Neuronal stem cell (in vitro differentiated cells): ENCODE data around the gene PSG5. TPM values are rescaled to one million over a fixed set of nuclear protein-coding genes. Genes with fewer than 3 reads are reported as not detected.
A peak's percentile ranks its signal among the peaks of the same experiment; 100 is the strongest.
"Not testable (repeated sequence)": the region's sequence is repeated elsewhere in the genome, so short reads cannot be mapped to it uniquely, and the experiment has no call there.

Experiments used
- DNase-seq: peaks from one replicate; pipeline ENCODE4 v3.0.0-alpha.2; 2013; ENCODE audit warnings: low spot score
- H2AFZ ChIP-seq: one replicate; pipeline ENCODE4 v1.6.1; 2013; ENCODE audit warnings: mild to moderate bottlenecking, low read length, inconsistent platforms
- H2AK5ac ChIP-seq: 2 replicates; pipeline ENCODE4 v1.6.1; 2013; ENCODE audit warnings: low read depth, mild to moderate bottlenecking, inconsistent platforms, low read length, moderate library complexity, mixed read lengths
- H2BK120ac ChIP-seq: 2 replicates; pipeline ENCODE4 v1.6.1; 2013; ENCODE audit warnings: low read depth, mild to moderate bottlenecking, inconsistent platforms, low read length, moderate library complexity, mixed read lengths
- H2BK12ac ChIP-seq: one replicate; pipeline ENCODE4 v1.6.1; 2013; ENCODE audit warnings: low read length, inconsistent platforms
- H2BK15ac ChIP-seq: 2 replicates; pipeline ENCODE4 v1.6.1; 2013; ENCODE audit warnings: mild to moderate bottlenecking, low read length, inconsistent platforms, mixed read lengths
- H2BK5ac ChIP-seq: one replicate; pipeline ENCODE4 v1.6.1; 2013; ENCODE audit warnings: inconsistent platforms, mild to moderate bottlenecking, low read length, moderate library complexity
- H3K14ac ChIP-seq: one replicate; pipeline ENCODE4 v1.6.1; 2013; ENCODE audit warnings: low read length, inconsistent platforms
- H3K18ac ChIP-seq: 2 replicates; pipeline ENCODE4 v1.6.1; 2013; ENCODE audit warnings: low read length, inconsistent platforms
- H3K23ac ChIP-seq: 2 replicates; pipeline ENCODE4 v1.6.1; 2013; ENCODE audit warnings: low read depth, mild to moderate bottlenecking, mixed read lengths, low read length, inconsistent platforms; ENCODE audit not compliant: poor library complexity
- H3K27ac ChIP-seq: replicated peaks from 3 replicates; pipeline ENCODE4 v1.5.1; 2013; ENCODE audit warnings: low read length, inconsistent platforms
- H3K27me3 ChIP-seq, 3 experiments: 2 replicates each; pipeline ENCODE4 v1.6.1; 2013; ENCODE audit warnings: low read length in 3 of 3, mild to moderate bottlenecking in 2 of 3, inconsistent platforms in 1 of 3, low read depth in 1 of 3, mixed read lengths in 1 of 3, moderate library complexity in 1 of 3; ENCODE audit not compliant: control insufficient read depth in 3 of 3, insufficient read depth in 3 of 3
- H3K36me3 ChIP-seq, 2 donors: replicated peaks in 1 of 2; 2 replicates each; pipeline ENCODE4 v1.6.1; 2013; ENCODE audit warnings: low read length in 2 of 2; ENCODE audit not compliant: control insufficient read depth in 2 of 2, insufficient read depth in 2 of 2
- H3K4ac ChIP-seq: 2 replicates; pipeline ENCODE4 v1.6.1; 2013; ENCODE audit warnings: inconsistent platforms, mild to moderate bottlenecking, low read length, moderate library complexity
- H3K4me1 ChIP-seq, 2 donors: 1 replicate in 1 of 2; 2 replicates in 1 of 2; pipeline ENCODE4 v1.6.1; 2013; ENCODE audit warnings: low read length in 2 of 2, low read depth in 1 of 2; ENCODE audit not compliant: control insufficient read depth in 2 of 2, insufficient read depth in 1 of 2
- H3K4me2 ChIP-seq: one replicate; pipeline ENCODE4 v1.6.1; 2013; ENCODE audit warnings: mild to moderate bottlenecking, low read length, inconsistent platforms; ENCODE audit not compliant: insufficient read depth, poor library complexity, severe bottlenecking
- H3K4me3 ChIP-seq, 2 donors: 2 replicates each; pipeline ENCODE4 v1.5.1; 2013; ENCODE audit warnings: low read length in 2 of 2, mild to moderate bottlenecking in 2 of 2, inconsistent platforms in 1 of 2, moderate library complexity in 1 of 2
- H3K79me1 ChIP-seq: one replicate; pipeline ENCODE4 v1.6.1; 2013; ENCODE audit warnings: low read depth, mild to moderate bottlenecking, inconsistent platforms, low read length, moderate library complexity
- H3K9ac ChIP-seq: one replicate; pipeline ENCODE4 v1.6.1; 2013; ENCODE audit warnings: mild to moderate bottlenecking, low read depth, low read length, inconsistent platforms; ENCODE audit not compliant: poor library complexity
- H3K9me3 ChIP-seq, 2 donors: replicated peaks in 1 of 2; 2 replicates each; pipeline versions ENCODE3 to v1.6.1; 2013; ENCODE audit warnings: low read length in 2 of 2, mild to moderate bottlenecking in 2 of 2, inconsistent platforms in 1 of 2, low read depth in 1 of 2, mixed read lengths in 1 of 2, moderate library complexity in 1 of 2; ENCODE audit not compliant: control insufficient read depth in 2 of 2, insufficient read depth in 1 of 2
- H4K8ac ChIP-seq: one replicate; pipeline ENCODE4 v1.6.1; 2013; ENCODE audit warnings: low read depth, mild to moderate bottlenecking, inconsistent platforms, low read length, moderate library complexity
- H4K91ac ChIP-seq: one replicate; pipeline ENCODE4 v1.6.1; 2013; ENCODE audit warnings: low read length, low read depth, mild to moderate bottlenecking, inconsistent platforms; ENCODE audit not compliant: poor library complexity
- WGBS, 2 donors: extraction: QIAGEN DNeasy Blood & Tissue Kit; methylation state at CpG; one replicate each; pipeline ENCODE4 v1.1.7; 2013; ENCODE audit warnings: missing lambda C conversion rate in 2 of 2, mixed read lengths in 1 of 2; ENCODE audit not compliant: insufficient read length in 2 of 2, insufficient replicate concordance in 1 of 2; ENCODE audit errors: extremely low coverage in 2 of 2; 5-methylcytosine and 5-hydroxymethylcytosine counted together
- polyA plus RNA-seq, 2 experiments: library from polyadenylated mRNA; stranded (reverse); fragments of 200-250 nt; gene quantifications; one replicate each; pipeline ENCODE4 v1.2.3, GENCODE V29; 2013

Gene PSG5
- not detected for polyA plus RNA-seq (2013, experiment 1 of 2)
- polyA plus RNA-seq (2013, experiment 2 of 2) = not detected

DNA sequence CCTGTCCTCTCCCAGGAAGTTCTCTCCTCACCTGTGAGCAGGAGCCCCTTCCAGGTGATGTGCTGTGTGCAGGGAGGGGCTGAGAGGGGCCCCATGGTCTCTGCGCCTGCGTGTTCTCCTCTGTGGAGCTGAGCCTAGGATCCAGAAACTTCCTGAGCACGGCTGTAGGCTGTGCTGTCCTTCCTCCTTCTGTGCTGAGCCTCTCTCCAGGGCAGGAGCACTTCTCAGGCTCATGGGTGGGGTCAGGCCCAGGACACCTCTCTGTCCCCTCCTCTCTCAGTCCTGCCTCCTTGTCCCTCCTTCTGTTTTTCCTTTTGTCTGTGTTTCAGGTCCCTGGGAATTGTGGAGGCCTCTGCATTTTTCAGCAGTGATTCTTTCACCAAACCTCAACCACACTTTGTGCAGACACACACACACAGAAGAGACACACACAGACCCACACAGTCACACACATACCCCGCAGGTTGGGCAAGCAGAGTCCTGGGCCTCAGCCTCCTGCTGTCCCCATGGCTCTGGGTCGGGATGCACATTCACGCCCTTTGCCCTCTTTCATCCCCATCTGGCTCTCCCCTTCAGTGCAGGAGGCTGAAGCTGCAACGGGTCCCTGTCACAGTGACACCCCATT, at the start of gene PSG5:
Gene PSG5 (minus strand): TSS at position 226 of the 625 bp plus-strand sequence. CDS start 131 bp downstream, at position 95.
- H2AK5ac ChIP-seq, H4K91ac ChIP-seq, H3K27ac ChIP-seq, H4K8ac ChIP-seq, H3K4ac ChIP-seq, H3K27me3 ChIP-seq, H2AFZ ChIP-seq, H3K9me3 ChIP-seq, H3K14ac ChIP-seq, H3K9ac ChIP-seq, H3K79me1 ChIP-seq, DNase-seq, H3K36me3 ChIP-seq, H3K4me2 ChIP-seq, H2BK5ac ChIP-seq, H3K23ac ChIP-seq, H2BK15ac ChIP-seq, H2BK120ac ChIP-seq, H3K4me1 ChIP-seq, H2BK12ac ChIP-seq, H3K18ac ChIP-seq: not testable (repeated sequence)
- H3K4me3 ChIP-seq = peak within 1 kb of the TSS in 1 of 2 donors; percentile 55
- no CpG with 5 or more reads among the region's 7 CpGs for WGBS, 2 donors

DNA sequence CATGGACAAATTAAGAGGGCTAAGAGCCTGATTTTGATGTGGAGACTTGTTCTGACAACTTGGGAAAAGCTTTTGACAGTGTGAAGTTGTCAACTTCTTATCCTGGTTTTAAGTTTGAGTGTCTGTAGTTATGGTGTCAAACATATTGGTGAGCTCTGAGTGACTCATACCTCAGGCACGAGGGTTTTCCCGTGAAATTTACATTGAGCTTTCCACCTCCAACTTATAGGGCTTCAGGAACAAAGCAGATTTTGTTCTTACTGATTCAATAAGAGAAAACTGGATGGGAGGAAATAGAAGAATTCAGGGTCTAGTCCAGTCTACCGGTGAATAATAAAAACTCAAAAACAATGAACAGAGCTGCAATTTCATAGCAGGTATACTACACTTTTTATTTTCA, 49.4 kb upstream of the PSG5 start:
- H3K4me1 ChIP-seq, H2BK12ac ChIP-seq, H2BK15ac ChIP-seq, DNase-seq, H3K23ac ChIP-seq, H3K9ac ChIP-seq, H2AK5ac ChIP-seq, H4K8ac ChIP-seq, H2BK5ac ChIP-seq, H3K14ac ChIP-seq, H3K9me3 ChIP-seq, H3K27me3 ChIP-seq, H3K36me3 ChIP-seq, H3K18ac ChIP-seq, H2AFZ ChIP-seq, H3K27ac ChIP-seq, H3K4ac ChIP-seq, H3K4me2 ChIP-seq, H4K91ac ChIP-seq, H2BK120ac ChIP-seq, H3K4me3 ChIP-seq, H3K79me1 ChIP-seq: not testable (repeated sequence)
- no CpG with 5 or more reads among the region's 3 CpGs for WGBS, 2 donors

DNA sequence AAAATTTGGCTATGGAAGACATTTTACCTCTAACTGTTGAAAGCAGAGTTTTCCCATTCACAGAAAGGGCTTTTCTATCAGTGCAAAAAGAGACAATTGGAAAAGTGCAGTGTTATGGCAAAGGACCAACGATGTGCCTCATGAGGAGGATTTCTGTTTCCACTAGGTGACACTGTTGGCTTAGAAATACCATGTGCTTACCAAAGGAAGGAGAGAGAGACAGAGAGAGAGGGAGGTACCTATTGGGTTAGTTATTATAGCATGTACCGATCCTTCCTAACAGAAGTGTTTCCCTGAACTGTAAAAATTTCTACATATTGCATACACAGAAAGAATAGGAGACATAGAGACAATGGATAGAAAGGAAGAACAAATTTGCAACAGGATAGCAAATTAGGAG, 43.0 kb upstream of the PSG5 start:
- Histone ChIP-seq H4K8ac (no peak overlapping the region), H2AFZ (no peak overlapping the region), H3K27ac (no peak overlapping the region), H3K4me3 (no peak overlapping the region), H3K4me1 (no peaks in the 10 kb centered on the region), H3K4me2 (no peak overlapping the region), H4K91ac (no peak overlapping the region), H3K14ac (no peak overlapping the region), H2AK5ac (no peak overlapping the region), H3K9ac (no peak overlapping the region), H2BK5ac (no peak overlapping the region), H3K27me3 (no peaks in the 10 kb centered on the region), H2BK12ac (no peak overlapping the region), H3K79me1 (no peaks in the 10 kb centered on the region), H3K18ac (no peak overlapping the region), H3K36me3 (no peaks in the 10 kb centered on the region), H3K9me3 (peaks cover 0 to 1% of the 10 kb centered on the region in 2 donors), H2BK15ac (no peak overlapping the region), H3K4ac (no peak overlapping the region), H2BK120ac (no peak overlapping the region), H3K23ac (no peak overlapping the region)
- no CpG with 5 or more reads among the region's 2 CpGs for WGBS, 2 donors
- DNase-seq = no peak

DNA sequence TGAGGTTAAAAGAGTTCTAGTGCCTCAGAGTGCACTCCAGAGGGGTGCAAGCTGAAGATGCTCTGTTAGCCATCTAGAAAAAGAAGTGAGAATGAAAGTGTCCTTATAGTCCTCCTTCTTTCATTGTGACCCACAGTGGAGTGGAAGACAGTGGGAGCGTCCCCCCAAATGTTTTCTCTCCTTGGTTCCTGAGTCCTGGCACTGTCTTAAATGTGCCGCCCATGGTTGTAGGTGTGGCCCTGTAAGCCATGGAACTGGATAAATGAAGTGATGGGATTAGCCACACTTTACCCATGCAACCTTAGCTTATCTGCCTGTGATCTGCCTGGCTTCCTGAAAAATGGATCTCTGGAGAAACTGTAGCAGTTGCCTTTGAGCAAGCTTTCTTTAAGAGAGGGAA, 42.4 kb upstream of the PSG5 start:
- H3K79me1 ChIP-seq, H3K36me3 ChIP-seq, H3K27me3 ChIP-seq, H3K18ac ChIP-seq, H3K9me3 ChIP-seq, H2BK120ac ChIP-seq, H4K8ac ChIP-seq, H2BK12ac ChIP-seq, H3K27ac ChIP-seq, H2AK5ac ChIP-seq, H3K23ac ChIP-seq, H3K4me1 ChIP-seq, H2BK15ac ChIP-seq, H2AFZ ChIP-seq, H2BK5ac ChIP-seq, H3K9ac ChIP-seq, H4K91ac ChIP-seq, H3K4ac ChIP-seq, H3K14ac ChIP-seq, H3K4me2 ChIP-seq, H3K4me3 ChIP-seq: not testable (repeated sequence)
- no CpG with 5 or more reads among the region's 2 CpGs for WGBS, 2 donors
- DNase-seq = peak; percentile 8
